ENCODE measurements around the gene SLC4A7.
"Not testable (repeated sequence)": the region's sequence is repeated elsewhere in the genome, so short reads cannot be mapped to it uniquely, and the experiment has no call there.

The SLC4A7 gene

DNA sequence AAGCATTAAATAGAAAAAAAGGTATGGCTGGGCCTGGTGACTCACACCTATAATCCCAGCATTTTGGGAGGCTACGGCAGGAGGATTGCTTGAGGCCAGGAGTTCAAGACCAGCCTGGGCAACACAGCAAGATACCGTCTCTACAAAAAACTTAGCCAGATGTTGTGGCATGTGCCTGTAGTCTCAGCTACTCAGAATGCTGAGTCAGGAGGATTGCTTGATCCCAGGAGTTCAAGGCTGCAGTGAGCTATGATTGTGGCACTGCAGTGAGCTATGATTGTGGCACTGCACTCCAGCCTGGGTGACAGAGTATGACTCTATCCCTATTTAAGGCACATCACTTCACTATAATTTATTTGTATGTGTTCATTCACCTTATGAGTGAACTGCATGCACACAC is 54.3 kb downstream of the SLC4A7 start:
- no peak for DNase-seq (ENCODE audit: low read depth in 2 of 2)

DNA sequence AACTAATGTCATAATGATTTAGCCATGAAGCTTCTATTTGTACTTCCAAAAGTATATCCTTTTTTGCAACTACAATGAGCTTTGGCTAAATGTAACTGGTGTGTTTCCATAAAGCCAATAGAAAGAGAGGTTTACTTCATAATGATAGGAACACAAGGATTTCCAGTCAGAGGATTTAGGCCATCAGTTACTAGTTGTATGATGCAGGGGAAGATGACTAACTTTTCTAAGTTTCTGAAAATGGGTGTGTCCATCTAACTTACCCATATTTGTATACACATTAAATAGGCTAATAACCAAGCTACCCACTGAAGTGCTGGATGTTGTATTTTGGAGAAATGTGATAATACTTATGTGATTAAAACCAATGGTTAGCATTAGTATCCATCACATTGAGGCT is 55.7 kb downstream of the SLC4A7 start:
- DNase-seq (ENCODE audit: low read depth in 2 of 2), result no peak

DNA sequence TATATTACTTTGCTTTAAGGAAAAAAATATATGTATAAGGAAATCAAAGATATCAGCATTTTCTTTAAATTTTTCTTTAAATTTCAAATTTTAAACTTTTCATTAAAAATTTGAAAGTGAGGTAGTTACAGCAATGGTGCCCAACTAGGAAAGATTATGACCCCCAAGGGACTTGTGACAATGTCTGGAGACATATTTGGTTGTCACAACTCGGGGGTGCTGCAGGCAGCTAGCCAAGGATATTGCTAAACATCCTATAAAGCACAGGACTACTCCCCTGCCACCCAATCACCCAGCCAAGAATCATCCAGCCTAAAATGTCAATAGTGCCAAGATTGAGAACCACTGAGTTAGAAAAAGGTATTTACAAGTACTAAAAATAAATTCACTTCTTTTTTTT is 57.3 kb downstream of the SLC4A7 start:
- no peak for DNase-seq (ENCODE audit: low read depth in 2 of 2)

DNA sequence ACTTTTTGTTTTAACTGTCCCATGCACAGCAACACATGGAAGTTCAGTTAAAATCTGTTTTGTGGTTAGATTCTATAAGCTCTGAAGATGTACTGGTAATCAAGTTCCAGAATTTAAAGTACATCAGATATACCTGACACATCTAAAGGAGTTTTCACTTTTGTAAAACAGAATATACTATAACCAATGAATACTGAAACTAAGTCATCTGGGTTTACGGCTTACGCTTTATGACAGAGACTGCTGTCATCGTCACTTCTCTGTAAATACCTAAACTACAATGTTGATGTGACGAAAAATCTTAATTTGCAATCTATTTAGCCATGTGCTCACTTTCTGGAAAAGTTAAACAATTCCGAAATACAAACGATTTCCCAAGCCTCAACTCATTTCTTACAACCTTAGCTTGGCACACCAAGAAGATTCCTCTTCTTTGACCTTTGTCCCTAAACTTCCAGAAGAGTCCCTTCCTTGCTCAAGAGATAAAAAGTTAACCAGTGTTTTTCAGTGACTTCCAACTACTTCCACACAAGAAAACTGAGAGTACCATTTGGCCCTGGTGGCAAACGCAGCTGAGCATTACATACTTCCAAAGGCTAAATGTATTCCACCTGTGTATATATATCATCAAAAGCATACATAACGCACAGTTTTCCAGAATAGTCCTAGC is 58.2 kb downstream of the SLC4A7 start:
- no peak for DNase-seq (ENCODE audit: low read depth in 2 of 2)

DNA sequence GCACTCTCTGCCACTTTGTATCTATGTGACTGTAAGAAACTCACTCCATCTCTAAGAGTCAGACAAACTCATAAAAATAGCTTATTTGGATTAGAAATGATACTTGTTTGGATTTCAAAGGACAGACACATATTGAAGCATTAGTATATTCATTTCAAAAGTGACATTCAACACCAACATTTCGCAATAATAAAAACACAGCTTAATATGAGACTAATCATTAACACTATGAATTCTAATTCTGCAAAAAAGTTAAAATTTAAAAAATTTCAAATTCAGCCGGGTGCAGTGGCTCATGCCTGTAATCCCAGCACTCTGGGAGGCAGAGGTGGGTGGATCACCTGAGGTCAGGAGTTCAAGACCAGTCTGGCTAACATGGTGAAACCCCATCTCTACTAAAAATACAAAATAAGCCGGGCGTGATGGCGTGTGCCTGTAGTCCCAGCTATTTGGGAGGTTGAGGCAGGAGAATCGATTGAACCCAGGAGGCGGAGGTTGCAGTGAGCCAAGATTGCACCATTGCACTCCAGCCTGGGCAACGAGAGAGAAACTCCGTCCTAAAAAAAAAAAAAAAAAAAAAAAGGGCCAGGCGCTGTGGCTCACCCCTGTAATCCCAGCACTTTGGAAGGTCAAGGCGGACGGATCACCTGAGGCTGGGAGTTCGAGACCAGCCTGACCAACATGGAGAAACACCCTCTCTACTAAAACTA is 59.2 kb downstream of the SLC4A7 start:
- DNase-seq (ENCODE audit: low read depth in 2 of 2), result not testable (repeated sequence)

DNA sequence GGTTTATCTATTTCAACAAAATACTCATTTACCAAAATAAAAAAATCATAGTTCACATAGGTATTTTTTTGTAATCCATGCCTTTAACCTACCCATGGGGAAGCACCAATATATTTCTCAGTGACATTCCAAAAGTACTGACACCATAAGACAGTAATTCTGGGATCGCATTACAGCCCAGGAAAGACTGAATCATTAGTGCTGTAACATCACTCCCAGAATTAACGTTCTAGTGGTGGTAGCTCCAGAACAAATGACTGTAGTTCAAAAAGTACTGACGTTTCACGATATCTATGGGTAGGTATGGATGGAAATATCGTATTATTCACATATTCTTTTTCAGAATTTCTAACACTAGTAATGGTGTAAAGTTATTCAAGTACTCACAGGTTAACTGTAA is 60.7 kb downstream of the SLC4A7 start:
- peak; percentile 30 to 38 for DNase-seq (ENCODE audit: low read depth in 2 of 2)

DNA sequence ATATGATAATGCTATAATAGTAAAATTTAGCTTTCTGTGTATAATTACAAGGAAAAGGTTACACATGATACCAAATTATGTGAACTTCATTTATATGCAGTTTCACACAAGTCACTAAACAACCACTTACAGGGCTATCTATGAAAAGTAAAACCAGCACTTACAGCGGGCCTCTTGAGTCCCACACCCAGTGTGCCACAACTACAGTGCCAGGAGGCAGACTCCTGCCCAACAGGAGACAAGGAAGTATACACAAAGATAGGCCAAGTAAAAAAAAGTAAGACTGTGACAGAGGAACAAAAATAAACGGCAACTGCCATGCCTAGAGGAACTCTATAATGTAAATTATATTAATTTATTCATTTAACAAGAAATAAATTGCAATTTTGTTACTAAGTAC is 61.6 kb downstream of the SLC4A7 start:
- no peak for DNase-seq (ENCODE audit: low read depth in 2 of 2)

DNA sequence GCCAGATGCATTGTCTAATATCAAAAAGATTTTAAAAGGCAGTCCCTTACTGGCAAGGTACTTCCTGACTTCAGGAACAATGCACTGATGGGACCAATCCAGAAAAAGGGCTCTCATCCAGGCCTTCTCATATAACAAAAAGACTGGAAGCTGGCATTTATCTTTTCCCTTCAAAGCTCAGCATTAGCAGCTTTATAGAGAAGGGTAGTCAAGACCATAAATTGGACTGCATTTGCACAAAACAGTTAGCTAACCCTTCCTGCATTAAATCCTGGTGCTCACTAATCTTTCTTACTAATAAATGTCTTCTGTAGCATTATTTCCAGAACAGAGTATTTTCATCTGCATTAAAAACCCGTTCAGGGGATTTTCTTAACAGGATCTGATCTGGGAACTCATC is 69.0 kb downstream of the SLC4A7 start:
- no peak for DNase-seq (ENCODE audit: low read depth in 2 of 2)

DNA sequence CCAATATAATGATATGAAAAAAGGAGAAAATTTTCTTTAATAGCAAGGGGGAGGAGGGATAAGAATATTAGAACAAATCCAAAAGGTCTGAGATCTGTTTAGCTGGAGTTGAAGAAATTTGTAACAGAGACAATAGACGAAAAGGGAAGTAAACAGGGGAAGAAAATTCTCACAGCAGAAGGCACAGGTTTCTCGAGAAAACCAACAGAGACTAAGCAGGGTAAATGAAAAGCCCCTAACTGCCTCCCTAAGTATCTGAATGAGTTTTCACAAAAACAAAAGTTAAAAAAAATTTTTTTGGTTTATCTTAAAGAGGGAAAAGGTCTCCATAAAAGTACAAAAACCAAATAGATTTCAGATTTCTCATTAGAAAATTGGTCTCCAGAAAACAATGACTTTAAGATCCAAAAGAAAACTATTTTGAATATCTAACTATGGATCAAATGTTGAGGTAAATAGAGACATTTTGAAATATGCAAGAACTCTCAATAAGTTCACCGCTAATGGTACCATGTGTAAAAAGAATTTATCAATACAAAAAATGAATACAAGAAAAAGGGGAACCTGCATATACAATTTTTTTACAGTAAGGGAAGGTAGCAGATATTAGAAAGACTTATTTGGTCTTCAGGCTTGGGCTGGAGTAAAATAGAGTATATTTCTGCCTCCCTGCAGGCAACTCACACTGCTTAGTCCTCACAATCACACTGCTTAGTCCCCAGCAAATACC is 91.1 kb downstream of the SLC4A7 start:
- no peak for DNase-seq (ENCODE audit: low read depth in 2 of 2)

DNA sequence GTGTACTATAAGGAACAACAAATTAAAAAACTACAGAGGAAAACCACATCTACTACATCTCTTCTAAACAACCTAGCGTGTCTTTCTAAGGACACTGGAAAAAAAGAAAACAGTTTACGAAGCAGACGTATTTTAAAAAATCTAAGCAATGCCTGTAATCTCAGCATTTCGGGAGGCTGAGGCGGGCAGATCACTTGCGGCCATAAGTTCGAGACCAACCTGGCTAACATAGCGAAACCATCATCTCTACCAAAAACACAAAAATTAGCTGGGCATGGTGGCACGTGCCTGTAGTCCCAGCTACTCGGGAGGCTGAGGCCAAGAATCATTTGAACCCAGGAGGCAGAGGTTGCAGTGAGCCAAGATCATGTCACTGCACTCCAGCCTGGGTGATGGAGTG is 91.8 kb downstream of the SLC4A7 start:
- DNase-seq (ENCODE audit: low read depth in 2 of 2), result not testable (repeated sequence)

DNA sequence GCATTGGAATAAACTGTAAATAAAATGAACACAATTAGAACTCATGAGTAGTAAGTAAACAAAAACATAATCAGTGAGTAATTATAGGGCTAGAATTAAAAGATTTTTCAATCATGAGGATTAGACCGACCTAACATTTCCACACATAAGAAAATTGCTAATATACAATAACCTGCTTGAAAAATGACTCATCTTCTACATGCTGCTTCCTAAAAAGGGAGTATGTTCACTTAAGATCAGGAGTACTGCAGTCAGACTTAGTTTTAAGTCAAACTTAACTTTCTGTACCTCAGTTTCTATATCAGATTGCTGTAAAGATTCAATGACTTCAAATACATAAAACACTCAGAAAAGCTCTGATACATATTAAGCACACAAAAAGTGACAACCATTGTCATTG is 92.4 kb downstream of the SLC4A7 start:
- no peak for DNase-seq (ENCODE audit: low read depth in 2 of 2)

DNA sequence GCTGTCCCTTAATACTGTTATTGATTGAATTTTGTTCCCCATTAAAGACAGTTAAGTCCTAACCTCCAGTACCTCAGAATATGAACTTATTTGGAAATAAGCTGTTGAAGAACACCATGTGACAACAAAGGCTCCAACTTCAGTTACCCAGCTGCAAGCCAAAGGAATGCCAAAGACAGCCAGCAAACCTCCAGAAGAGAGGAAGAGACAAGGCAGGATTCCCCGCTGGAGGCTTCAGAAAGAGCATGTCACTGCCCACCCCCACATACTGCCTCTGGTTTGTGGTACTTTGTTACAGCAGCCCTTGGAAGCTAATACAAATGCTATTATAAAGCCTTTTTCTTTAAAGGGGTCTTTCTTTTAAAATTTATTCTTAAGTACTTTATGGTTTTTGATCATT is 96.6 kb downstream of the SLC4A7 start:
- no peak for DNase-seq (ENCODE audit: low read depth in 2 of 2)

DNA sequence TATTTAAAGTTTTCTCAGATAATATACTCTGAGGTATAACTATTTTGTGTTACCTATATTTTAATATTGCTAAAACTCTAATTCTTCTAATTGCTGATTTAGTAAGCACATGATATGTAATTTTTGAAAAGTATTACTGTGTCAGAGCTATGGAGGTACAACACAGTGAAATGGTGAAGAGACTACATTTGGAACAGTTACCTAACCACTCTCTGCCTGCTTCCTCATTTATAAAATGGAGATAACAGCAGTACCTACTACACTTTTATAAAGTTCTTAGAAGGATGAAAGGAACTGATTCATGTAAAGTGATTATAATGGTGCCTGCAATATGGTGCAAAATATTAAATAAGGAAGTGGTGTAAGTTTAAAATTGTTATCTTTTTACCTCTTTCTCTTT is 98.7 kb downstream of the SLC4A7 start:
- no peak for DNase-seq (ENCODE audit: low read depth in 2 of 2)

DNA sequence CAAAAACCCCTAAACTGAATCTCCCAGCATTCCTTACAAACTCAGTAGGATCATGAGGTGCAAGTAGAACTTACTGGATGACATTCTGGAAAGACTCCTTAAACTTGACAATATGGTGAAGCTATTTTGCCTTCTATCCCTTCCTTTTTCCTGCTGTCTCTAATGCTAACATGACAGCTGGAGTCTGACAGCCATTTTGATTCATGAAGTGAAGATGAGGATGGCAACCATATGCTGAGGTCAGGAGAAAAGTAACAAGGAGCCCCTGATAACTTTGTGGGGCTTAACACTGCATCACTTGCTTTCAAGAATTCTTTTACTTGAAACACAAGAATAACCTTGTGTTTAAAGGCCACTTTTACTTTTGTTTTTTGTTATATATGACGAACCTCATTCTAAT is 100.0 kb downstream of the SLC4A7 start:
- DNase-seq (ENCODE audit: low read depth in 2 of 2), result no peak

DNA sequence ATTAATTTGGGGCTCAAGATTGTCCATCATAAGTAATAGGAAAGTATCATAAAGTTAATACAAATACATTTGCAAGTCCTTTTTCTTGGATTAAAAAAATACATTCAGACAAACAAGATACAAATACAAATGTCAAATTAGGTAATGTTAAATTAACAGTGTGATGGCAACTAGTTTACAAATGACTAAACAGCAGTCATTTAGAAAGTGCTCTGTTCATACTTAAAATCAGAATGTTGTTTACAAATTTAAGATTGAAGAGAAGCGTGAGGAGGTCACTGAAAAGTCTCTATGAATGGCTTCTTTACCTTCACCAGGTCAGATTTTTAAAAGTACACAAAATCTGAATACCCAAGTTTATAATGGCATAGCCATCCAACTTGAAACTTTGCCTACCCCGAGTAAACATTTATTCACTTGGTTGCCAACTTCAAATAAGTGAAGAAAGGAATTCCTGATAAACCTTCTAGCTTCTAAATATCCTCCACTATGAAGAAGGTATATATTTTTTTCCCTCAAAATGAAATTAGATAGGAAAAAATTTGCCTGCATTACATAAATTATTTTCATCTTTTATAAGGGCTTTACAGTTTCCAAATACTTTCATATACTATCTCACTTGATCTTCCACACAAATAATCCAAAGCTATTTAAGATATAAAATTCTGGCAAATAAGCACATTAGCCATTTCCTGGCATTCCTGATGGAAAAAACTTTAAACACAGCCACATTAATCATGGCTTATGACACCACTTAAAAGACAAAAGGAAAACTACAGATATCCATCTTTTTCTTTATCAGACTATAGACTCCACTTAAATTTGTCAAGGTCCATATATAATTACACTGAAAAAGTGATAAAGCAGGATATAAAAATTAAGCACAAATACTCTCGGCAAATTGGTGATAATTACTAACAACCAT is 103.5 kb downstream of the SLC4A7 start:
- DNase-seq (ENCODE audit: low read depth in 2 of 2), result no peak

DNA sequence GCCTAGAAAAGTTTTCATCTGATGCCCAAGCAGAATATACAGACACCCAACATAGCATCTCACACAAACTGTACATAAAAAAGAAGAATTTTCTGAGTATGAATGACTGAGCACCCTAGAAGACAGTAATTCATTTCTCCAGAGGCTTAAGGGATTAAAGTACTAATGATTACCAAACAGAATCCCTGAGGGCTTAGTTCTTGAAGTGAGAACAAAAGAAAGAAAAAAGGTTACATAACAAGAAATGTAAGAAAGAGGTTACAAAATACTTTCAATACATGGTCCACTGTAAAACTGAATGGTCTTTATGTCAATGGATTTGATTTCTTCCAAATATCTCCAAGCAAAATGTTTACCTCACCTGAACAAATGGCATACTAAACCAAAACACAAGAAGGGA is 105.9 kb downstream of the SLC4A7 start:
- DNase-seq (ENCODE audit: low read depth in 2 of 2), result no peak

DNA sequence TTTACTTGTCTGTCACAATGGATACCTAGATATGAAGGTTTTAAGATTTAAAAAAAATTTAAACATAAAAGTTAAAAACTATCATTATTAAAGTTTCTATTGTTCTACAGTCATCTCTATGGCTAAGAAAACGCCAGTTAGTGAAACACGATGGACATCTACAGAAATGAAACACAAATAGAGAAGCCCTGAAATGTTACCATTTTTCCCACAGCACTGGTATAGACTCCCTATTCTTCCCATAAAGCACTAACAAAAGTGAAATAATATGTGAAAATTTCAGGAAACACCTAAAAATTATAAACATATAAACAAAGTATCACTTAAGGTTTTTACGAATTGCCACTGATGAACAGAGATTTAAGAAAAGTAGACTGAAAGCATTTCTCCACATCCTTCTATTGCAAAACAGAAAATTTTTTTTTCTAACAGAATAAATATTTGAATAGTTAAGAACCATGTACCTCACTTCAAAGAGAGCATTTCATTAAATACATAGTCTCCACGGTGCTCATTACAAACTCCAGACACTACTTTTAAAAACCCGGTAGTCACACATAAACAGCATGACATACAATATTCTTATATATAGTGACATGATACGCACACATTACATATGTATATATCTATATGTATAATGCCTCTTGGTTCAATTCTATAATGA is 107.9 kb downstream of the SLC4A7 start:
- DNase-seq (ENCODE audit: low read depth in 2 of 2), result no peak

DNA sequence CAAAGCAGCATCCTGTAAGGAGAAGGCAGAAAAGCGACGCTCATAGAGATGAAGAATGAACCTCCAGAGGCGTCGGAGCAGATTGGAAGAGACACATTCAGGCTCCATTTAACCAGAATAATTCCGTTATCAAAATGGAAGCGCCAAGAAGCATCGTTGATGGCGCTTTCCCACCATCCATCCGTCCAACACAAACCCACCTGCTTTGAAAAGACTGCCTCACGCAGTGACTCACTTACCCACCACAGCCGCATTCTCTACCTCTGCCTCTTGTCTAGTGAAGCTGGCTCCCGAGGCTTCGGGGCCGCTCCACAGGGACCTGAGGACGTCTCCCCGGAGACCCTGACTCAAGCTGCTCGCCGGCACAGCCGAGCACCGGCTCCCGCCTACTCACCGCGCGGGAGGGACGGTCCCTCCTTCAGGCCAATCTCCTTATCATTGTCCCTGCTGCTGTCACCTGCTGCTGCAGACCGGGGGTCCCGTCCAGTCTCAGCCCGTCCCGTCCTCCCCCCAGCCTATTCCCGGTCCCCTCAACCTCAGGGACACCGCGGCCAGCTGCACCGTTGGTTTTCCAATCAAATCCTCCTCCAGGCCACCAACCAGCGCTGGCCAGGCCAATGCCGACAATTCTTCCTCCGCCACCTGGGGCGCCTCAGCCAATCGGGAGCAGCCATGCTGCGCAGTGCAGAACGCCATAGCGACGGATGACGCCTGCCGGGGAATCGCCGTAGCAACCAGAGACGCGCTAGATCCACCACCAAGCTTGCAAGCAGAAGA is 115.2 kb downstream of the SLC4A7 start, which contains the start of gene NEK10:
TSS of gene NEK10 (minus strand) at position 553 of the 777 bp plus-strand sequence. CDS start 16,501 bp downstream, outside the sequence.
- peak; percentile 47 to 51 for DNase-seq (ENCODE audit: low read depth in 2 of 2)

DNA sequence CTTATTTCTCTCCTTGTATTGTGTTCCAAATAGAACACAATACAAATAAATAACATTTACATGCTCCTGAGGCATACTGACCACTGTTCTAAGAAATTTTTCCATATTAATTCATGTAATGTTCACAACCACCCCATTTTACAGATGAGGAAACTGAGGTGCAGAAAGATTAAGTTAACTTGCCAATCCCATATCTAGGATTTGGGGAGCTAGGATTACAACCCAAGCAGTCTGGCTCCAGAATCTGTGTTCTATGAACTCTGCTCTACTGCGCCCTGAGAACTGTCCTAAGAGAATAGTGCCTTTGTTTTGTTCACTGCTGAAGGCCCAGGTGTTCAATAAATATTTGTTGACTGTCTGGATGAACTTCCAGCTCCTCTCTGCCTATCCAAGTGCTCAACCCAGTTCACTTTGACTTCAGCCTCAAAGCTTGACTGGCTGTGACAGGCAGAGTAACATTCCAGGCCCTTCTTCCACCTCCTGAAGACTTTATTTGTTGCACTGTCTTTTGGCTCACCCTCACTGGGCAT is 118.1 kb downstream of the SLC4A7 start:
- DNase-seq (ENCODE audit: low read depth in 2 of 2), result no peak
